DOHH2 (cell line): ENCODE measurements around the gene TLR9.

Experiments
- EZH2phosphoT487 ChIP-seq: fragments of 200-600 bp; sonication (generic); IDR thresholded peaks from 2 replicates; pipeline ENCODE4 v1.6.1; 2017; ENCODE audit warnings: borderline replicate concordance, mild to moderate bottlenecking, antibody characterized with exemption, low read length, moderate library complexity, mixed read lengths
- TF ChIP-seq, protein P1 (sequence below): fragments of 200-600 bp; sonication (generic); IDR thresholded peaks from one replicate; pipeline ENCODE4 v1.5.1; 2014; ENCODE audit warnings: antibody characterized with exemption, mild to moderate bottlenecking, low read depth, low read length; ENCODE audit not compliant: poor library complexity, severe bottlenecking

DNA sequence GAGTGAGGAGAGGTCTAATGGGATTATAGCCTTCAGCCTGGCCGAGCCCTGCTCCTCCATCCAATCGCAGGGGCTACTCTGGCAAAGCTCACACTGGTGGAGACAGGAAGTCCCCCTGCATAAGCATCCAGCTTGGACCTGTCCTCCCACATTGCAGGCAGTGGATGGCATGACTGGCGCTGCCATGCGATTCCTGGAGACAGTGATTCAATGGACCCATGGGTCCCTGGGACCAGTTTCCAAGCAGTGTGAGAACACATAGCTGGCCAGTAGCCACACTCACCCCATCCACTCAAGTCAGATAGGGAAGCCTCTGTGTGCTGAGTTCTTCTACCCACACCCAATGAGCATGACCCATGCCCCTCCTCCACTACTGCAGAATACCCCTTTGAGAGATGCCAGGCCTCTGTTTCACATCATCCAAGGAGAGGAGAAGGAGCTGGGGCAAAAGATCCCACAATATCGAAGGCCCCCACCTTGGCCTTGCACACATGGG is 53.1 kb downstream of the TLR9 start:
- TF ChIP-seq, protein P1, sequence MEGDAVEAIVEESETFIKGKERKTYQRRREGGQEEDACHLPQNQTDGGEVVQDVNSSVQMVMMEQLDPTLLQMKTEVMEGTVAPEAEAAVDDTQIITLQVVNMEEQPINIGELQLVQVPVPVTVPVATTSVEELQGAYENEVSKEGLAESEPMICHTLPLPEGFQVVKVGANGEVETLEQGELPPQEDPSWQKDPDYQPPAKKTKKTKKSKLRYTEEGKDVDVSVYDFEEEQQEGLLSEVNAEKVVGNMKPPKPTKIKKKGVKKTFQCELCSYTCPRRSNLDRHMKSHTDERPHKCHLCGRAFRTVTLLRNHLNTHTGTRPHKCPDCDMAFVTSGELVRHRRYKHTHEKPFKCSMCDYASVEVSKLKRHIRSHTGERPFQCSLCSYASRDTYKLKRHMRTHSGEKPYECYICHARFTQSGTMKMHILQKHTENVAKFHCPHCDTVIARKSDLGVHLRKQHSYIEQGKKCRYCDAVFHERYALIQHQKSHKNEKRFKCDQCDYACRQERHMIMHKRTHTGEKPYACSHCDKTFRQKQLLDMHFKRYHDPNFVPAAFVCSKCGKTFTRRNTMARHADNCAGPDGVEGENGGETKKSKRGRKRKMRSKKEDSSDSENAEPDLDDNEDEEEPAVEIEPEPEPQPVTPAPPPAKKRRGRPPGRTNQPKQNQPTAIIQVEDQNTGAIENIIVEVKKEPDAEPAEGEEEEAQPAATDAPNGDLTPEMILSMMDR = no peak
- TF ChIP-seq EZH2phosphoT487 = no peak
